ENCODE results near the gene ARHGEF40. TPM values are rescaled to one million over a fixed set of nuclear protein-coding genes. Genes with fewer than 3 reads are reported as not detected.
A peak's percentile ranks its signal among the peaks of the same experiment; 100 is the strongest.

The ARHGEF40 gene
- total RNA-seq, 4 donors from 2014 or later, result 7.5 to 21.2 (median 14.4) TPM

DNA sequence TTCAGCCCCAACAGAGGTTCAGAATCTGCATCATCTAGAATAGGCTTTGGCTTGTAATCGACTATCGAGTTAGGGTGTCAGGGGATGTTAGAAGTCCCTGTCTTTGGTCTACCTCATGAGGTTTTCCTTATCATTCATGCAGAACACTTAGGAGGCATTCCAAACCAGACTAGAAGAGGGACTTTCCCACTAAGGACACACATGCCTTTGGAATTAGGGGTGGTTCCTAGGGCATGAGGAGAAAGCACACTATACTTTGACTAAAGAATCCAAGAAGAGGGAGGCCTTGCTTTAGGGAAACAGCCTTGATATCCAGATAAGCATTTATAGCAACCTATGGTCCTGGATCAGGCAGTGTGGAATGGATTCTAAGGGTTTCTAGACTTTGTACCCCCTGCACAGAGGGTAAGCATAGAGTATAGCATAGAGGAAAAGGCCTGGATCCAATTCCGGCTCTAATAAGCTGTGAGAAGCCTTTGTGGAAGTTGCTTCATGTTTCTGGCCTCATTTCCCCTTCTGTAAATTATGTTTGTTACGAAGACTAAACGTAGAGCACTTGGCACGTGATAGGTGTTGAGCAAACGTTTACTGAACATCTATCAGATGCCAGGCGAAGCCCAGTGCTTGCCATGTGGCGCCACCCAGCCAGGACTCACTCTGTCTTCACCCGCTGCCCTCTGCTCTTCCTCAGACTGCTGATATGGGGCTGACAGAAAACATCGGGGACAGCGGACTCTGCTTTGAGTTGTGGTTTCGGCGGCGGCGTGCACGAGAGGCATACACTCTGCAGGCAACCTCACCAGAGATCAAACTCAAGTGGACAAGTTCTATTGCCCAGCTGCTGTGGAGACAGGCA lies 15.1 kb downstream of the ARHGEF40 start:
- intact Hi-C loops (cut with DNase I; ENCODE audit: low total_unique reads), result no loop called here
- TF ChIP-seq POLR2A (IDR thresholded peaks at IDR 0.05) (no peak), CTCF (IDR thresholded peaks at IDR 0.05) (no peak)
- DNase-seq (ENCODE audit: low spot score in 2 of 2), result peak; percentile 66 to 86
- 67 to 69% methylated on average over 17 of the region's 17 CpGs for WGBS, 2 donors
- no peak overlapping the region for H3K4me3 ChIP-seq (ENCODE audit: low read depth, poor library complexity, severe bottlenecking)

- no peak for TF ChIP-seq POLR2A (IDR thresholded peaks at IDR 0.05)
- TF ChIP-seq CTCF (IDR thresholded peaks at IDR 0.05), result no peak
- intact Hi-C loops (cut with DNase I; ENCODE audit: low total_unique reads), result no loop called here
- WGBS, 2 donors, result 82 to 86% methylated on average over 4 of the region's 4 CpGs
- no peak for DNase-seq (ENCODE audit: low spot score in 2 of 2)
- no peak overlapping the region for H3K4me3 ChIP-seq (ENCODE audit: low read depth, poor library complexity, severe bottlenecking)
These were observed 16.8 kb downstream of the ARHGEF40 start for GRCh38 chr14:21086908-21087293.

DNA sequence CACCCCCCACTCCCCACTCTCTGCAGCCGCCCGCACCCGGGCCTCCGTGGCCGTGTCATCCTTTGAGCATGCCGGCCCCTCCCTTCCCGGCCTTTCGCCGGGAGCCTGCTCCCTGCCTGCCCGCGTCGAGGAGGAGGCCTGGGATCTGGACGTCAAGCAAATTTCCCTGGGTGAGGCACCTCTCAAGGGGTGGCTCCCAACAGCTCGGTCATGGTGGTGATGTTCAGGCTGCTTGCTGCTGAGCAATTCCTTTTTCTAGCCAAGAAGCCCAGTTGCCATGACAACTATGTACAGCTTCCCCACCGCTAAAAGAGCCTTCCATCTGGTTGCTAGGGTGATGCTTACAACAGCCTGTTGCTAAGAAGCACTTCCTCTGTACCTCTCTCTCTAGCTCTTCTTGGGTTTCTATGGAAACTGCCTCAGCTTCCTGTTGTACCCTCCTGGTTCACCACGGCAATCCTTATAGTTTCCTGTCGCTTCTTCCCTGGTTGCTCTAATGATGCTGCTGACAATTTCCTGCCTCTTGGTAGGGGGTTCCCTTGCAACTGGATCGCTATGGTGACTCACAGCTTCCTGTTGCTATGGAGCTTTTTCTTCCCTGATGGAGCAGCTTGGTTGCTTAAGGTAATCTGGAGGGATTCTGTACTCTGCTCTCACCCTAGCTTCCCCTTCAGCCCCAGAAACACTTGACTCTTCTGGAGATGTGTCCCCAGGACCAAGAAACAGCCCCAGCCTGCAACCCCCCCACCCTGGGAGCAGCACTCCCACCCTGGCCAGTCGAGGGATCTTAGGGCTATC lies 17.4 kb downstream of the ARHGEF40 start:
- no peak overlapping the region for H3K4me3 ChIP-seq (ENCODE audit: low read depth, poor library complexity, severe bottlenecking)
- intact Hi-C loops (cut with DNase I; ENCODE audit: low total_unique reads), result no loop called here
- 41 to 54% methylated on average over 13 to 19 of the region's 19 CpGs for WGBS, 2 donors
- peak in 1 of 2 donors; percentile 80 for DNase-seq (ENCODE audit: low spot score in 2 of 2)
- no peak for TF ChIP-seq CTCF (IDR thresholded peaks at IDR 0.05)
- TF ChIP-seq POLR2A (IDR thresholded peaks at IDR 0.05), result no peak

DNA sequence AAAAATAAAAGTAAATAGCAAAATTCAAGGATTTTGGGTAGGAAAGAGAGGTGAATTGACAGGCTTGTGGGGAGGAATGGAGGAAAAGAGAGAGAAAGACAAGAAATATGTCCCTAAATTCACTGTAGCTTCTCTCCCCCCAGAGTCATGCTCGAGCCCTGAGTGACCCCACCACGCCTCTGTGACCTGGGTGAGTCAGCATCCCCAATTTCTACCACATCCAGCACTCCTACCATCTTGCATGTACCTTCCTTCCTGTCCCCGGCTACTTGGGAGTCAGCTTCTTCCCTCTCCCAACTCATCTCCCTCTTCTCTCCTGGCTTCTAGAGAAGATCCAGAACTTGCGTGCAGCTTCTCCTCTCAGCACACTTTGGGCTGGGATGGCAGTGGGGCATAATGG lies 18.6 kb downstream of the ARHGEF40 start:
- intact Hi-C loops (cut with DNase I; ENCODE audit: low total_unique reads), result no loop called here
- no peak for DNase-seq (ENCODE audit: low spot score in 2 of 2)
- no peak overlapping the region for H3K4me3 ChIP-seq (ENCODE audit: low read depth, poor library complexity, severe bottlenecking)
- no peak for TF ChIP-seq CTCF (IDR thresholded peaks at IDR 0.05)
- no peak for TF ChIP-seq POLR2A (IDR thresholded peaks at IDR 0.05)
- 75 to 86% methylated on average over 4 of the region's 4 CpGs for WGBS, 2 donors

DNA sequence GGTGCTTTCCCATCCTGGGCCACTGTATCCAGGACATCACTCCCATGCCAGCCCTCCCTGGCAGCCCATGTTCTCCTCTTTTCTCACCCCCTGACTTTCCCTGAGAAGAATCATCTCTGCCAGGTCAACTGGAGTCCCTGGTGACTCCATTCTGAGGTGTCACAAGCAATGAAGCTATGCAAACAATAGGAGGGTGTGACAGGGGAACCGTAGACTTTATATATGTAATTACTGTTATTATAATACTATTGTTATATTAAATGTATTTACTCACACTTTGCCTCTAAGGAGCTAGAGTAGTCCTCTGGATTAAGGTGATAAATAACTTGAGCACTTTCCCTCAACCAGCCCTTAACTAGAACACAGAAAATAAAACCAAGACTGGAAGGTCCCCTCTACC lies 19.2 kb downstream of the ARHGEF40 start:
- no peak overlapping the region for H3K4me3 ChIP-seq (ENCODE audit: low read depth, poor library complexity, severe bottlenecking)
- WGBS, 2 donors, result 34 to 46% methylated on average over 1 of the region's 1 CpG
- intact Hi-C loops (cut with DNase I; ENCODE audit: low total_unique reads), result no loop called here
- TF ChIP-seq CTCF (IDR thresholded peaks at IDR 0.05) (no peak), POLR2A (IDR thresholded peaks at IDR 0.05) (no peak)
- DNase-seq (ENCODE audit: low spot score in 2 of 2), result no peak

Data from lower leg skin (tissue), 4 donors.